HCT116 (cell line): ENCODE measurements around the gene TXLNB. TPM values are rescaled to one million over a fixed set of nuclear protein-coding genes. Genes with fewer than 3 reads are reported as not detected.

Source experiments
- ATAC-seq: fragments of 200-7000 bp; cut with Tn5 transposase; 2 replicates; pipeline ENCODE4 v1.9.1; 2020; ENCODE audit warnings: mild to moderate bottlenecking, moderate library complexity
- BruUV-seq: library from RNA; stranded (reverse); fragments of 400-500 nt; replicated peaks from 2 replicates; lab custom pipeline; 2021; lab: Mats Ljungman, UMichigan
- CTCF ChIA-PET: fragments of 300-600 bp; sonication (Branson Sonifier 250); formaldehyde crosslinking; loops from one replicate; lab custom pipeline; 2021; ENCODE audit warnings: antibody characterized with exemption; lab: Charles Lee
- POLR2A ChIA-PET: fragments of 300-600, 350-600 bp; sonication (Branson Sonifier 250); formaldehyde crosslinking; loops from one replicate; lab custom pipeline; 2021; ENCODE audit warnings: antibody characterized with exemption; lab: Charles Lee
- RAD21 ChIA-PET, 2 experiments: fragments of 300-600 bp; sonication (Branson Sonifier 250); formaldehyde crosslinking; loops; one replicate each; lab custom pipeline; 2023; ENCODE audit warnings: low total read pairs in 2 of 2; ENCODE audit not compliant: uncharacterized antibody in 2 of 2, unreplicated experiment in 2 of 2, low non-redundant PET in 1 of 2; lab: Charles Lee
- DNase-seq: peaks from one replicate; pipeline ENCODE4 v3.0.0-alpha.2; 2010; ENCODE audit warnings: low read depth, low spot score
- H2AFZ ChIP-seq: fragments of 200-600 bp; shearing (Covaris generic), sonication (generic); 2 replicates; pipeline ENCODE4 v1.6.1; 2017; ENCODE audit warnings: low read depth, mixed run types, mixed read lengths, antibody characterized with exemption, low read length; ENCODE audit not compliant: poor library complexity, severe bottlenecking
- H3K27ac ChIP-seq: 2 replicates; pipeline ENCODE4 v1.5.1; 2012; ENCODE audit warnings: low read depth, low read length
- H3K27me3 ChIP-seq: fragments of 200-600 bp; sonication (generic); 2 replicates; pipeline ENCODE4 v1.6.1; 2016; ENCODE audit warnings: mixed run types, low read length, mixed read lengths; ENCODE audit not compliant: insufficient read depth
- H3K36me3 ChIP-seq, 2 experiments: fragments of 200-500 bp in 1 of 2; fragments of 200-600 bp in 1 of 2; sonication (Bioruptor generic) in 1 of 2; sonication (generic) in 1 of 2; 2 replicates each; pipeline versions ENCODE4 v1.5.1 to v1.6.1; 2014 to 2016; ENCODE audit warnings: low read length in 2 of 2, inconsistent platforms in 1 of 2, mixed read lengths in 1 of 2, mixed run types in 1 of 2; ENCODE audit not compliant: insufficient read depth in 2 of 2, control insufficient read depth in 1 of 2
- H3K4me1 ChIP-seq, 2 experiments: fragments of 200-600 bp in 1 of 2; sonication (generic) in 1 of 2; 2 replicates each; pipeline versions ENCODE4 v1.5.1 to v1.6.1; 2012 to 2017; ENCODE audit warnings: low read length in 2 of 2, inconsistent platforms in 1 of 2, mild to moderate bottlenecking in 1 of 2, mixed read lengths in 1 of 2, mixed run types in 1 of 2, moderate library complexity in 1 of 2; ENCODE audit not compliant: insufficient read depth in 2 of 2, control insufficient read depth in 1 of 2
- H3K4me2 ChIP-seq: fragments of 200-600 bp; sonication (generic); 2 replicates; pipeline ENCODE4 v1.6.1; 2017; ENCODE audit warnings: mixed run types, low read length, mixed read lengths
- H3K4me3 ChIP-seq, 2 experiments: fragments of 200-600 bp in 1 of 2; sonication (generic) in 1 of 2; replicated peaks in 1 of 2; 2 replicates each; pipeline ENCODE4 v1.5.1; 2011 to 2016; ENCODE audit warnings: low read length in 2 of 2, control low read depth in 1 of 2, low read depth in 1 of 2, mild to moderate bottlenecking in 1 of 2, mixed read lengths in 1 of 2, mixed run types in 1 of 2
- H3K79me2 ChIP-seq: fragments of 200-600 bp; sonication (generic); 2 replicates; pipeline ENCODE4 v1.6.1; 2017; ENCODE audit warnings: mild to moderate bottlenecking, mixed run types, low read length, moderate library complexity, mixed read lengths; ENCODE audit not compliant: insufficient read depth
- H3K9ac ChIP-seq: fragments of 200-600 bp; sonication (generic); 2 replicates; pipeline ENCODE4 v1.6.1; 2016; ENCODE audit warnings: low read length, mixed read lengths
- H3K9me2 ChIP-seq: fragments of 200-600 bp; sonication (generic), shearing (Covaris generic); 2 replicates; pipeline ENCODE4 v1.6.1; 2017; ENCODE audit warnings: mixed run types, mild to moderate bottlenecking, moderate library complexity; ENCODE audit not compliant: insufficient read depth
- H3K9me3 ChIP-seq, 2 experiments: fragments of 200-500 bp in 1 of 2; fragments of 200-600 bp in 1 of 2; sonication (Bioruptor generic) in 1 of 2; sonication (generic) in 1 of 2; 2 replicates each; pipeline ENCODE4 v1.6.1; 2014 to 2017; ENCODE audit warnings: low read length in 2 of 2, mixed read lengths in 2 of 2, inconsistent platforms in 1 of 2, low read depth in 1 of 2, mild to moderate bottlenecking in 1 of 2, mixed run types in 1 of 2, moderate library complexity in 1 of 2; ENCODE audit not compliant: control insufficient read depth in 1 of 2, insufficient read depth in 1 of 2
- H4K20me1 ChIP-seq: fragments of 200-600 bp; sonication (generic), shearing (Covaris generic); 2 replicates; pipeline ENCODE4 v1.6.1; 2017; ENCODE audit warnings: mixed run types, mild to moderate bottlenecking, moderate library complexity; ENCODE audit not compliant: insufficient read depth
- CBX3 ChIP-seq: IDR thresholded peaks from 2 replicates; pipeline ENCODE4 v1.6.1; 2012; ENCODE audit warnings: low read depth
- CEBPB ChIP-seq: IDR thresholded peaks from 2 replicates; pipeline ENCODE4 v1.6.1; 2012; ENCODE audit warnings: low read depth
- EGR1 ChIP-seq: IDR thresholded peaks from 2 replicates; pipeline ENCODE4 v1.6.1; 2012; ENCODE audit warnings: low read depth
- ELF1 ChIP-seq: IDR thresholded peaks from 2 replicates; pipeline ENCODE4 v1.6.1; 2012; ENCODE audit warnings: low read depth, borderline replicate concordance
- POLR2A ChIP-seq: IDR thresholded peaks from 2 replicates; pipeline ENCODE4 v1.7.0; 2011; ENCODE audit warnings: borderline replicate concordance; ENCODE audit not compliant: insufficient read depth, insufficient read length; ENCODE audit errors: extremely low read depth
- POLR2AphosphoS5 ChIP-seq: IDR thresholded peaks from 2 replicates; pipeline ENCODE4 v1.6.1; 2011; ENCODE audit warnings: mild to moderate bottlenecking, low read depth, low read length, moderate library complexity
- RAD21 ChIP-seq: IDR thresholded peaks from 2 replicates; pipeline ENCODE4 v1.6.1; 2012; ENCODE audit warnings: low read depth, mild to moderate bottlenecking
- TCF7L2 ChIP-seq: IDR thresholded peaks from 2 replicates; pipeline ENCODE4 v1.7.0; 2011; ENCODE audit warnings: borderline replicate concordance, inconsistent platforms; ENCODE audit not compliant: insufficient read depth, insufficient read length; ENCODE audit errors: extremely low read depth
- YY1 ChIP-seq: IDR thresholded peaks from 2 replicates; pipeline ENCODE4 v1.6.1; 2011; ENCODE audit warnings: low read length, low read depth, moderate library complexity, mild to moderate bottlenecking; ENCODE audit not compliant: insufficient replicate concordance; ENCODE audit errors: extremely low read depth
- ZFX ChIP-seq: fragments of 450-650 bp; IDR thresholded peaks from 2 replicates; pipeline ENCODE4 v1.6.1; 2017
- ZNF274 ChIP-seq: fragments of 200-500 bp; sonication (Bioruptor generic); IDR thresholded peaks from 2 replicates; pipeline ENCODE4 v1.6.1; 2014; ENCODE audit warnings: mild to moderate bottlenecking, low read depth, low read length, inconsistent platforms
- intact Hi-C: fragments of 100-400 bp; cut with micrococcal nuclease; formaldehyde crosslinking; loops from 2 replicates; pipeline ENCODE4 v1.10.0; 2022
- total RNA-seq: library from RNA; stranded (reverse); gene quantifications from one replicate; pipeline ENCODE4 v1.2.1, GENCODE V29; 2021; ENCODE audit not compliant: unreplicated experiment
- TF ChIP-seq, protein P1 (sequence below): IDR thresholded peaks from 2 replicates; pipeline ENCODE4 v1.6.1; 2012; ENCODE audit warnings: low read depth
- TF ChIP-seq, protein P2 (sequence below), 3 experiments: fragments of 200-600 bp in 1 of 3; sonication (generic) in 1 of 3; IDR thresholded peaks in 2 of 3; conservative IDR thresholded peaks in 1 of 3; 2 replicates each; pipeline ENCODE4 v1.5.1; 2012 to 2017; ENCODE audit warnings: low read depth in 2 of 3, low read length in 2 of 3, antibody characterized with exemption in 1 of 3, borderline replicate concordance in 1 of 3, control low read depth in 1 of 3, mild to moderate bottlenecking in 1 of 3, mixed read lengths in 1 of 3, mixed run types in 1 of 3, moderate library complexity in 1 of 3; ENCODE audit not compliant: insufficient read depth in 1 of 3
- TF ChIP-seq, protein P3 (sequence below): IDR thresholded peaks from 2 replicates; pipeline ENCODE4 v1.6.1; 2012
- TF ChIP-seq, protein P4 (sequence below): IDR thresholded peaks from 2 replicates; pipeline ENCODE4 v1.6.1; 2012

Gene TXLNB
- total RNA-seq, 1 experiment from 2014 or later, result 0.05 TPM

DNA sequence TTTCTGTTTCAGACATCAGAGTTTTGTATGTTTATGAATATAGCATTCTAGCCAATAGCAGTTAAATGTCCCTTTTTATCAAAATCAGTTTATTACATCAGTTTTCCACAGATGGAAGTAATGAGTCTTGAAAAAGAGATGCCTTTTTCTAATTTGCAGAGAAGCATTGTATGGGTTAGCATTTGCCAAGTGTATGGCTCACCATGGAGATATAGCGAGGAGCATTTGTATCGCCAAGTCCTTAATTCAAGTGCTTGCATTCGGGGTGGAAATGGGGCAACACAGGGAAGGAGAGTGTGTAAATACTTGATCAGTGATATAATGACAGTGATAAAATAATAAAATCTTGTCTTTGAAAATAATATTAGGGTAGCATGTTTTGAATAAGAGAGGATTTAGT lies 42.9 kb downstream of the TXLNB start:
- Histone ChIP-seq H3K27ac (no peak overlapping the region), H4K20me1 (no peaks in the 10 kb centered on the region), H3K9ac (no peak overlapping the region), H3K27me3 (no peaks in the 10 kb centered on the region), H2AFZ (no peak overlapping the region), H3K79me2 (no peaks in the 10 kb centered on the region), H3K4me2 (no peak overlapping the region), H3K9me2 (no peaks in the 10 kb centered on the region; the same call in 1 of the 2 replicates), H3K4me1 (no peaks in the 10 kb centered on the region), H3K36me3 (no peaks in the 10 kb centered on the region), H3K4me3 (no peak overlapping the region), H3K9me3 (no peaks in the 10 kb centered on the region)
- ATAC-seq, result no peak
- ChIA-PET RAD21 (no interaction called here), CTCF (no interaction called here), POLR2A (no interaction called here)
- no TSS peak for BruUV-seq
- intact Hi-C loops, result no loop called here
- TF ChIP-seq, protein P1, sequence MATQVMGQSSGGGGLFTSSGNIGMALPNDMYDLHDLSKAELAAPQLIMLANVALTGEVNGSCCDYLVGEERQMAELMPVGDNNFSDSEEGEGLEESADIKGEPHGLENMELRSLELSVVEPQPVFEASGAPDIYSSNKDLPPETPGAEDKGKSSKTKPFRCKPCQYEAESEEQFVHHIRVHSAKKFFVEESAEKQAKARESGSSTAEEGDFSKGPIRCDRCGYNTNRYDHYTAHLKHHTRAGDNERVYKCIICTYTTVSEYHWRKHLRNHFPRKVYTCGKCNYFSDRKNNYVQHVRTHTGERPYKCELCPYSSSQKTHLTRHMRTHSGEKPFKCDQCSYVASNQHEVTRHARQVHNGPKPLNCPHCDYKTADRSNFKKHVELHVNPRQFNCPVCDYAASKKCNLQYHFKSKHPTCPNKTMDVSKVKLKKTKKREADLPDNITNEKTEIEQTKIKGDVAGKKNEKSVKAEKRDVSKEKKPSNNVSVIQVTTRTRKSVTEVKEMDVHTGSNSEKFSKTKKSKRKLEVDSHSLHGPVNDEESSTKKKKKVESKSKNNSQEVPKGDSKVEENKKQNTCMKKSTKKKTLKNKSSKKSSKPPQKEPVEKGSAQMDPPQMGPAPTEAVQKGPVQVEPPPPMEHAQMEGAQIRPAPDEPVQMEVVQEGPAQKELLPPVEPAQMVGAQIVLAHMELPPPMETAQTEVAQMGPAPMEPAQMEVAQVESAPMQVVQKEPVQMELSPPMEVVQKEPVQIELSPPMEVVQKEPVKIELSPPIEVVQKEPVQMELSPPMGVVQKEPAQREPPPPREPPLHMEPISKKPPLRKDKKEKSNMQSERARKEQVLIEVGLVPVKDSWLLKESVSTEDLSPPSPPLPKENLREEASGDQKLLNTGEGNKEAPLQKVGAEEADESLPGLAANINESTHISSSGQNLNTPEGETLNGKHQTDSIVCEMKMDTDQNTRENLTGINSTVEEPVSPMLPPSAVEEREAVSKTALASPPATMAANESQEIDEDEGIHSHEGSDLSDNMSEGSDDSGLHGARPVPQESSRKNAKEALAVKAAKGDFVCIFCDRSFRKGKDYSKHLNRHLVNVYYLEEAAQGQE, result no peak
- no peak for DNase-seq

DNA sequence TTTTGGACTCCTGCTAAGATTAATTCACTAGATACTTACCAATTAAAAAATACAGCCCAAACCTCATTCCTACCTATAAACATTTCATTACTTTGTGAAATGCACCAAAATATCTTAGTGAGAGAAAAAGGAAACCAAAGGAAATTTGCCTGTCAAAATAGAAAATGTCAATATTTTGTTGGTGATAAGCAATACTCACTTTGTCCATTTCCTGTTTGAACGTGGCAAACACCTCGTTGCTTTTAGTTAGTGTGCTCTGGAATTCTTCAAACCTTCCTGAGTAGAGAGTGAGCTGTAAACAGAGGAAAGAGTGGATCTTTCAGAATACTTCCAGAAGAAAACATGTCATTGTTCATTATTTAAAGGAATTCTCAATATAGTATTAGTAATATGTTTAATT lies 44.2 kb downstream of the TXLNB start:
- ATAC-seq, result no peak
- intact Hi-C loops, result no loop called here
- CTCF ChIA-PET, result no interaction called here
- no peaks in the 10 kb centered on the region for H3K9me3 ChIP-seq
- H3K9me2 ChIP-seq, result no peaks in the 10 kb centered on the region; the same call in 1 of the 2 replicates
- no peak overlapping the region for H3K9ac ChIP-seq
- no peaks in the 10 kb centered on the region for H3K4me1 ChIP-seq
- H3K4me2 ChIP-seq, result no peak overlapping the region
- POLR2A ChIA-PET, result interaction anchor here (0.6 kb wide), 1 partner anchor 18 kb away, joined by 3 read pairs; no protein-coding TSS in a partner anchor
- RAD21 ChIA-PET, result no interaction called here
- no peaks in the 10 kb centered on the region for H3K79me2 ChIP-seq
- no TSS peak for BruUV-seq
- no peaks in the 10 kb centered on the region for H3K27me3 ChIP-seq
- no peak overlapping the region for H3K27ac ChIP-seq
- H3K4me3 ChIP-seq, result no peak overlapping the region
- no peak overlapping the region for H2AFZ ChIP-seq
- no peaks in the 10 kb centered on the region for H4K20me1 ChIP-seq
- no peaks in the 10 kb centered on the region for H3K36me3 ChIP-seq
- no peak for DNase-seq
- TF ChIP-seq RAD21 (no peak), EGR1 (no peak), CBX3 (no peak), POLR2A (no peak), POLR2AphosphoS5 (no peak), CEBPB (no peak), TCF7L2 (no peak), ELF1 (no peak), ZFX (no peak), YY1 (no peak), ZNF274 (no peak)
- TF ChIP-seq, protein P2, sequence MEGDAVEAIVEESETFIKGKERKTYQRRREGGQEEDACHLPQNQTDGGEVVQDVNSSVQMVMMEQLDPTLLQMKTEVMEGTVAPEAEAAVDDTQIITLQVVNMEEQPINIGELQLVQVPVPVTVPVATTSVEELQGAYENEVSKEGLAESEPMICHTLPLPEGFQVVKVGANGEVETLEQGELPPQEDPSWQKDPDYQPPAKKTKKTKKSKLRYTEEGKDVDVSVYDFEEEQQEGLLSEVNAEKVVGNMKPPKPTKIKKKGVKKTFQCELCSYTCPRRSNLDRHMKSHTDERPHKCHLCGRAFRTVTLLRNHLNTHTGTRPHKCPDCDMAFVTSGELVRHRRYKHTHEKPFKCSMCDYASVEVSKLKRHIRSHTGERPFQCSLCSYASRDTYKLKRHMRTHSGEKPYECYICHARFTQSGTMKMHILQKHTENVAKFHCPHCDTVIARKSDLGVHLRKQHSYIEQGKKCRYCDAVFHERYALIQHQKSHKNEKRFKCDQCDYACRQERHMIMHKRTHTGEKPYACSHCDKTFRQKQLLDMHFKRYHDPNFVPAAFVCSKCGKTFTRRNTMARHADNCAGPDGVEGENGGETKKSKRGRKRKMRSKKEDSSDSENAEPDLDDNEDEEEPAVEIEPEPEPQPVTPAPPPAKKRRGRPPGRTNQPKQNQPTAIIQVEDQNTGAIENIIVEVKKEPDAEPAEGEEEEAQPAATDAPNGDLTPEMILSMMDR (IDR thresholded peaks at IDR 0.05 in 2 of 3, conservative IDR thresholded peaks at IDR 0.05 in 1 of 3; ENCODE audit: borderline replicate concordance in 1 of 3, insufficient read depth in 1 of 3, low read depth in 2 of 3, low read length in 2 of 3), result no peak
- TF ChIP-seq, protein P3, sequence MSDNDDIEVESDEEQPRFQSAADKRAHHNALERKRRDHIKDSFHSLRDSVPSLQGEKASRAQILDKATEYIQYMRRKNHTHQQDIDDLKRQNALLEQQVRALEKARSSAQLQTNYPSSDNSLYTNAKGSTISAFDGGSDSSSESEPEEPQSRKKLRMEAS, result no peak
- TF ChIP-seq, protein P4, sequence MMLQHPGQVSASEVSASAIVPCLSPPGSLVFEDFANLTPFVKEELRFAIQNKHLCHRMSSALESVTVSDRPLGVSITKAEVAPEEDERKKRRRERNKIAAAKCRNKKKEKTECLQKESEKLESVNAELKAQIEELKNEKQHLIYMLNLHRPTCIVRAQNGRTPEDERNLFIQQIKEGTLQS, result no peak
